AML-193 (cell line): ENCODE measurements around the gene ADAM21.
"Not testable (repeated sequence)": the region's sequence is repeated elsewhere in the genome, so short reads cannot be mapped to it uniquely, and the experiment has no call there.

ENCODE experiments used
- DNase-seq, 2 experiments: peaks; one replicate each; lab custom pipeline; 2025; lab: John Stamatoyannopoulos, UW

ADAM21 gene

GRCh38 chr14:70451874-70452273, at the start of gene ADAM21:
Gene ADAM21, plus strand, starts transcription at chr14:70452174. Its CDS starts 5,326 bp downstream, at chr14:70457500.
- DNase-seq, result no peak

GRCh38 chr14:70403335-70403734, 48.6 kb upstream of the ADAM21 start:
- DNase-seq, result not testable (repeated sequence)

- not testable (repeated sequence) for DNase-seq
Measured at GRCh38 chr14:70406216-70406615, 45.8 kb upstream of the ADAM21 start.

GRCh38 chr14:70407621-70408020, 44.4 kb upstream of the ADAM21 start:
- no peak for DNase-seq

- DNase-seq, result no peak
Measured at GRCh38 chr14:70415788-70416187, 36.2 kb upstream of the ADAM21 start.

GRCh38 chr14:70416338-70416724, 35.6 kb upstream of the ADAM21 start:
- DNase-seq, result no peak

- peak in 1 of 2 experiments; percentile 5 for DNase-seq
Measured at GRCh38 chr14:70416725-70417349, 35.1 kb upstream of the ADAM21 start, which contains the start of gene SYNJ2BP. Gene SYNJ2BP, minus strand, starts transcription at chr14:70417090. Its CDS starts 127 bp downstream, at chr14:70416963.

- DNase-seq, result not testable (repeated sequence)
Measured at GRCh38 chr14:70419270-70419931, 32.6 kb upstream of the ADAM21 start.

- no peak for DNase-seq
Measured at GRCh38 chr14:70422538-70422937, 29.4 kb upstream of the ADAM21 start.

- no peak for DNase-seq
Measured at GRCh38 chr14:70425354-70425753, 26.6 kb upstream of the ADAM21 start.

- not testable (repeated sequence) for DNase-seq
Measured at GRCh38 chr14:70426555-70426954, 25.4 kb upstream of the ADAM21 start.

- no peak for DNase-seq
Measured at GRCh38 chr14:70436867-70437266, 15.1 kb upstream of the ADAM21 start.

GRCh38 chr14:70441641-70442040, 10.3 kb upstream of the ADAM21 start:
- DNase-seq, result no peak

GRCh38 chr14:70442750-70443149, 9.2 kb upstream of the ADAM21 start:
- no peak for DNase-seq

GRCh38 chr14:70448633-70449340, 3.2 kb upstream of the ADAM21 start:
- DNase-seq, result no peak

GRCh38 chr14:70454731-70455130, 2.8 kb downstream of the ADAM21 start:
- no peak for DNase-seq

- no peak for DNase-seq
Measured at GRCh38 chr14:70468731-70469130, 16.8 kb downstream of the ADAM21 start.

GRCh38 chr14:70470863-70471563, 19.0 kb downstream of the ADAM21 start:
- not testable (repeated sequence) for DNase-seq

- no peak for DNase-seq
Measured at GRCh38 chr14:70472253-70473159, 20.5 kb downstream of the ADAM21 start.

- no peak for DNase-seq
Measured at GRCh38 chr14:70473825-70474224, 21.9 kb downstream of the ADAM21 start.

- not testable (repeated sequence) for DNase-seq
Measured at GRCh38 chr14:70475459-70475858, 23.5 kb downstream of the ADAM21 start.
